NCI-H1694 treated with DMSO at 0.1 percent for 48 hours (cell line): Measurements from ENCODE around the gene THADA.
"Not testable (repeated sequence)": the region's sequence is repeated elsewhere in the genome, so short reads cannot be mapped to it uniquely, and the experiment has no call there.

Experiments
- DNase-seq: peaks from one replicate; lab custom pipeline; 2025; lab: John Stamatoyannopoulos, UW

Gene THADA

GRCh38 chr2:43189861-43190260 is 406.0 kb downstream of the THADA start:
- not testable (repeated sequence) for DNase-seq

GRCh38 chr2:43188561-43189386 is 407.1 kb downstream of the THADA start:
- no peak for DNase-seq

DNA sequence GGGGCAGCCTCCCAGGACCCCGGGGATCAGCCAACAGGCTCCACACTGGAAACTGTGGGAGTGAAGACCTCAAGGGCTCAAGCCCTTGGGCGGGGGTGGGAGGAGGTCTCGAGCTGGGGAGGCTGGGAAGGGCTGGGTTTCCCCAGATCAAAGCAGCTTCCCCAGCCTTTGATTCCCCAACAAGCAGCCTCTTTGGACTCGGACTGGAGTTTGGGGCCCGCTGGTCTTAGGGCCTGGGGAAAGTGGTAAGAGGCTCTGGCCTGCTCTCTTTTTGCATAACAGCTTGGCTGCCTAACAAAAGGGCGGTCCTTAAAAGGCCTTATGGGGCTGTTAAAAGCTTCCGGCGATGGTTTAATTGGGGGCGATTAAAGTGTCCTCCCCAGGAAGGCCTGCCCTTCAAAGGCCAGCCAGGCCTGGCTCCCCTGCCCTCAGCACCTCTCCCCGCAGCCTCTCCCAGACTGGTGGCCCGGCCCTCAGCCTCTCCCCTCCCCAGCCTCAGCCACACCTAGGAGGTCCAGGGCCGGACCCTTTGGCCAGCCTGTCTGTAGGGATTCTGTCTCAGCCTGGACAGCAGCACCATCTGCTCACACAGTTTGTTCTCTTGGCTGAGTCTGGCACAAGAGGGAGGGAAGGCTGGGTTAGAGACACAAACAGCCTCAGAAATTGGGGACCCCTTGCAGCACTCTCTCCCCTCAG is 409.0 kb downstream of the THADA start:
- no peak for DNase-seq

- DNase-seq: no peak
Observed at GRCh38 chr2:43186321-43186678, 409.5 kb downstream of the THADA start.

- no peak for DNase-seq
Observed at GRCh38 chr2:43185146-43185545, 410.7 kb downstream of the THADA start.

- DNase-seq: no peak
Observed at GRCh38 chr2:43184339-43184895, 411.4 kb downstream of the THADA start.

DNA sequence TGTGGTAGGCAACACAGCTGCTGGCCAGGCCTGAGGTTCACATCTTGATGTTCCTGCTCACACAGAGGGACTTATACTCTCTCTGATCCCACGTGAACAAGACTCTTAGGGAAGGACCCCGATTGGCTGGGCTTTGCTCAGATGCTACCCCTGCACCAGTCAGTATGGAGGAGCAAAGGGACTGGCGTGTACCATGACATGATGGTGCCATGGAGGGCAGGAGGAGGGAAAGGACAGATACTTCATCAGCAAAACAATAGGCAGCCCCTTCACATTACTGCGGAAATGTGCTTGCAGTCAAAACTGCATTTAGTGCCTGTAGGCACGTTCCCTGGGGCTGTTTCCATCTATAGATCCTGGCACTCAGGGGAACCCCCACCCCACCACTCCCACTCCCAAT is 412.1 kb downstream of the THADA start:
- no peak for DNase-seq

DNA sequence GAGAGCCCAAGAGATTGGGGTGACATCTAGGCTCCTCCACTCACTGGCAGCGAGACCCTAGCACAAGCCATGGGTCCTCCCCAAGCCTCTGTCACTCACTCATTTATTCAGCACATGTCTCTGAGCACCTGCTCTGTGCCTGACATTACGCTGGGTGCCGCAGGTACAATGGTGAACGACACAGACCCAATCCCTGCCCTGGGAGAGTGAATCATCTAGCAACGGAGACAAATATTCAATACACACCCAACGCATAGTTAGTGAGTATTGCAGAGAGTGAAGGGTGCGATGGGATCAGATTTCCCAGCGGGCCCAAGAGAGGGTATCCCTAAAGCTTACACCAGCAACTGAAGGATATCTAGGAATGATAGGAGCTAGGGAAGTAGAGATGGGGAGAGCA is 414.9 kb downstream of the THADA start:
- DNase-seq: no peak
